Measurements from ENCODE around the gene TNC. TPM values are rescaled to one million over a fixed set of nuclear protein-coding genes. Genes with fewer than 3 reads are reported as not detected.

The TNC gene
- total and polyA plus RNA-seq, 2 donors from 2014 or later, result 9.4 to 254 TPM

- no peaks in the 10 kb centered on the region for H3K9me3 ChIP-seq (ENCODE audit: control insufficient read depth in 2 of 3, insufficient read depth in 1 of 3, low read length in 3 of 3)
- no peak overlapping the region for H3K4me3 ChIP-seq (ENCODE audit: low read length in 3 of 3)
- no peaks in the 10 kb centered on the region for H3K27me3 ChIP-seq (ENCODE audit: control insufficient read depth, insufficient read depth, low read length)
- H3K4me1 ChIP-seq (ENCODE audit: control insufficient read depth in 2 of 3, insufficient read depth in 2 of 3, low read depth in 1 of 3, low read length in 3 of 3), result no peaks in the 10 kb centered on the region
- no peak overlapping the region for H3K27ac ChIP-seq (ENCODE audit: low read depth in 2 of 2, low read length in 2 of 2)
- DNase-seq (no peak), FAIRE-seq (no peak)
- TF ChIP-seq, protein P1, sequence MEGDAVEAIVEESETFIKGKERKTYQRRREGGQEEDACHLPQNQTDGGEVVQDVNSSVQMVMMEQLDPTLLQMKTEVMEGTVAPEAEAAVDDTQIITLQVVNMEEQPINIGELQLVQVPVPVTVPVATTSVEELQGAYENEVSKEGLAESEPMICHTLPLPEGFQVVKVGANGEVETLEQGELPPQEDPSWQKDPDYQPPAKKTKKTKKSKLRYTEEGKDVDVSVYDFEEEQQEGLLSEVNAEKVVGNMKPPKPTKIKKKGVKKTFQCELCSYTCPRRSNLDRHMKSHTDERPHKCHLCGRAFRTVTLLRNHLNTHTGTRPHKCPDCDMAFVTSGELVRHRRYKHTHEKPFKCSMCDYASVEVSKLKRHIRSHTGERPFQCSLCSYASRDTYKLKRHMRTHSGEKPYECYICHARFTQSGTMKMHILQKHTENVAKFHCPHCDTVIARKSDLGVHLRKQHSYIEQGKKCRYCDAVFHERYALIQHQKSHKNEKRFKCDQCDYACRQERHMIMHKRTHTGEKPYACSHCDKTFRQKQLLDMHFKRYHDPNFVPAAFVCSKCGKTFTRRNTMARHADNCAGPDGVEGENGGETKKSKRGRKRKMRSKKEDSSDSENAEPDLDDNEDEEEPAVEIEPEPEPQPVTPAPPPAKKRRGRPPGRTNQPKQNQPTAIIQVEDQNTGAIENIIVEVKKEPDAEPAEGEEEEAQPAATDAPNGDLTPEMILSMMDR (IDR thresholded peaks at IDR 0.05; ENCODE audit: borderline replicate concordance, extremely low read depth, insufficient read depth), result no peak
- intact Hi-C loops (cut with DNase I), result no loop called here
- H3K9ac ChIP-seq (ENCODE audit: low read length in 3 of 3), result no peak overlapping the region
- H3K36me3 ChIP-seq (ENCODE audit: control insufficient read depth in 2 of 3, insufficient read depth in 3 of 3, low read length in 3 of 3), result peaks cover 0 to 5% (median 0%) of the 10 kb centered on the region in 3 donors
Observed at GRCh38 chr9:115035841-115036612, 81.9 kb downstream of the TNC start.

- Histone ChIP-seq H3K27me3 (ENCODE audit: control insufficient read depth, insufficient read depth, low read length) (no peaks in the 10 kb centered on the region), H3K4me1 (ENCODE audit: control insufficient read depth in 2 of 3, insufficient read depth in 2 of 3, low read depth in 1 of 3, low read length in 3 of 3) (no peaks in the 10 kb centered on the region), H3K9me3 (ENCODE audit: control insufficient read depth in 2 of 3, insufficient read depth in 1 of 3, low read length in 3 of 3) (no peaks in the 10 kb centered on the region), H3K36me3 (ENCODE audit: control insufficient read depth in 2 of 3, insufficient read depth in 3 of 3, low read length in 3 of 3) (no peaks in the 10 kb centered on the region), H3K9ac (ENCODE audit: low read length in 3 of 3) (no peak overlapping the region), H3K4me3 (ENCODE audit: low read length in 3 of 3) (no peak overlapping the region), H3K27ac (ENCODE audit: low read depth in 2 of 2, low read length in 2 of 2) (no peak overlapping the region)
- intact Hi-C loops (cut with DNase I), result no loop called here
- DNase-seq (no peak), FAIRE-seq (no peak)
- TF ChIP-seq, protein P1 (IDR thresholded peaks at IDR 0.05; ENCODE audit: borderline replicate concordance, extremely low read depth, insufficient read depth), result no peak
Observed at GRCh38 chr9:115034801-115035200, 83.2 kb downstream of the TNC start.

DNA sequence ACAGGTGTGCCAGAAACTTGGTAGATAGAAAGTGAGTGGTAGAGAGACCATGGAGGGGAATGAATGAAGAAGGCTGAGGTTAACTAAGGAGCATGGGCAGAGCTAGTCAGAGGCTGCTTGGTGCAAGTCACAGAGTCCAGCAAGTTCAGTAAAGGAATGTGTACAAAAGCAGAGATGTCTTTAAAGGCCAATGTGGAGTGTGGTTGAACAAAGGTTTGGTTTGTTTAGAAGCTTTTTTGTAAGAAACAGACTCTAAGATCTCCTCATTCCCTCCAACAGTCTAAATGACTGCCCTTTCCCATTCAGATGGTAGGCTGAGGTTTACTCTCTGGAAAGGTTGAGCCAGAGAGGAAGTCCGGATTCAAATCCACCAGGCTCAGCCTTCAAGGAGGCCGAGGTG is 84.2 kb downstream of the TNC start:
- DNase-seq (no peak), FAIRE-seq (no peak)
- no peak overlapping the region for H3K4me3 ChIP-seq (ENCODE audit: low read length in 3 of 3)
- intact Hi-C loops (cut with DNase I), result no loop called here
- TF ChIP-seq, protein P1 (IDR thresholded peaks at IDR 0.05; ENCODE audit: borderline replicate concordance, extremely low read depth, insufficient read depth), result no peak
- H3K27ac ChIP-seq (ENCODE audit: low read depth in 2 of 2, low read length in 2 of 2), result no peak overlapping the region
- no peaks in the 10 kb centered on the region for H3K4me1 ChIP-seq (ENCODE audit: control insufficient read depth in 2 of 3, insufficient read depth in 2 of 3, low read depth in 1 of 3, low read length in 3 of 3)
- H3K27me3 ChIP-seq (ENCODE audit: control insufficient read depth, insufficient read depth, low read length), result no peaks in the 10 kb centered on the region
- no peaks in the 10 kb centered on the region for H3K36me3 ChIP-seq (ENCODE audit: control insufficient read depth in 2 of 3, insufficient read depth in 3 of 3, low read length in 3 of 3)
- H3K9me3 ChIP-seq (ENCODE audit: control insufficient read depth in 2 of 3, insufficient read depth in 1 of 3, low read length in 3 of 3), result no peaks in the 10 kb centered on the region
- H3K9ac ChIP-seq (ENCODE audit: low read length in 3 of 3), result no peak overlapping the region
